ENCODE measurements around the gene MRPL17.

GRCh38 chr11:6657346-6657745 is 25.8 kb downstream of the MRPL17 start:
- no peak for TF ChIP-seq POLR2A (IDR thresholded peaks at IDR 0.05; ENCODE audit: borderline replicate concordance, extremely low read depth, insufficient read depth, insufficient read length)
- TF ChIP-seq EGR1 (IDR thresholded peaks at IDR 0.05; ENCODE audit: low read depth) = no peak
- no peak for TF ChIP-seq CTCF (IDR thresholded peaks at IDR 0.05 in 2 of 3, conservative IDR thresholded peaks at IDR 0.05 in 1 of 3; ENCODE audit: borderline replicate concordance in 1 of 3, insufficient read depth in 1 of 3, low read depth in 2 of 3, low read length in 2 of 3)
- no peak for TF ChIP-seq SIN3A (IDR thresholded peaks at IDR 0.05; ENCODE audit: low read depth)
- no peak for TF ChIP-seq YY1 (IDR thresholded peaks at IDR 0.05; ENCODE audit: extremely low read depth, insufficient replicate concordance, low read depth, low read length)
- no peak for TF ChIP-seq MAX (IDR thresholded peaks at IDR 0.05)
- no peak for TF ChIP-seq FOSL1 (IDR thresholded peaks at IDR 0.05; ENCODE audit: low read depth)
- TF ChIP-seq SRF (IDR thresholded peaks at IDR 0.05; ENCODE audit: low read depth) = no peak
- no peak for TF ChIP-seq SP1 (IDR thresholded peaks at IDR 0.05; ENCODE audit: low read depth)
- TF ChIP-seq RAD21 (IDR thresholded peaks at IDR 0.05; ENCODE audit: low read depth) = no peak
- TF ChIP-seq ZBTB33 (IDR thresholded peaks at IDR 0.05; ENCODE audit: extremely low read depth, insufficient replicate concordance, low read length) = no peak
